Colonic mucosa (tissue), 4 donors: ENCODE results near the gene CELSR3. TPM values are rescaled to one million over a fixed set of nuclear protein-coding genes. Genes with fewer than 3 reads are reported as not detected.
A peak's percentile ranks its signal among the peaks of the same experiment; 100 is the strongest.

Experiments
- DNase-seq: peaks from one replicate; pipeline ENCODE4 v3.0.0-alpha.2; 2020
- H3K27ac ChIP-seq: fragments of 200-600 bp; one replicate; pipeline ENCODE4 v1.8.0; 2021
- H3K27me3 ChIP-seq: fragments of 200-600 bp; one replicate; pipeline ENCODE4 v1.8.0; 2021
- H3K36me3 ChIP-seq: fragments of 200-600 bp; one replicate; pipeline ENCODE4 v1.8.0; 2021
- H3K4me1 ChIP-seq: fragments of 200-600 bp; one replicate; pipeline ENCODE4 v1.8.0; 2021; ENCODE audit warnings: mild to moderate bottlenecking
- H3K4me3 ChIP-seq: fragments of 200-600 bp; one replicate; pipeline ENCODE4 v1.8.0; 2021
- H3K9ac ChIP-seq, 2 donors: one replicate each; pipeline ENCODE4 v1.7.0; 2013; ENCODE audit warnings: control low read depth in 2 of 2, low read depth in 2 of 2, low read length in 2 of 2
- H3K9me3 ChIP-seq: fragments of 200-600 bp; one replicate; pipeline ENCODE4 v1.8.0; 2021
- CTCF ChIP-seq: fragments of 200-600 bp; IDR thresholded peaks from one replicate; pipeline ENCODE4 v1.8.0; 2022; ENCODE audit warnings: antibody characterized with exemption, mild to moderate bottlenecking
- intact Hi-C: fragments of 100-400 bp; cut with DNase I; formaldehyde crosslinking; loops from one replicate; pipeline ENCODE4 v1.14.1; 2022
- total RNA-seq, 2 donors: library from RNA; stranded (reverse); fragmentation: NEBNext Ultra II Directional in 1 of 2; extraction: Animal tissue kit (Norgen Biotek cat#: 25700) in 1 of 2; gene quantifications; one replicate each; pipeline ENCODE4 v1.2.1, GENCODE V29; 2021
- donor health status: healthy.
- donor health status: DM: no; HTN: no; CAD: no.
- donor health status: DM: no; HTN: no; CAD: no.

CELSR3 gene
- total RNA-seq, result 1 to 10 TPM; 1.3 to 2.0 TPM

- no peaks in the 10 kb centered on the region for H3K9me3 ChIP-seq
- intact Hi-C loops, result no loop called here
- peak within 1 kb of the TSS; percentile 61 for H3K27ac ChIP-seq
- peaks cover 9% of the 10 kb centered on the region for H3K4me1 ChIP-seq
- TF ChIP-seq CTCF, result no peak
- peak within 1 kb of the TSS; percentile 60 to 85 for H3K9ac ChIP-seq
- peak within 1 kb of the TSS; percentile 54 for H3K4me3 ChIP-seq
- peaks cover 22% of the 10 kb centered on the region for H3K27me3 ChIP-seq
- H3K36me3 ChIP-seq, result no peaks in the 10 kb centered on the region
- DNase-seq, result peak; percentile 68
These were observed at the start of gene CELSR3 for GRCh38 chr3:48662753-48663488. Gene CELSR3 (minus strand): TSS chr3:48662886. CDS start chr3:48662634, 252 bp downstream.

DNA sequence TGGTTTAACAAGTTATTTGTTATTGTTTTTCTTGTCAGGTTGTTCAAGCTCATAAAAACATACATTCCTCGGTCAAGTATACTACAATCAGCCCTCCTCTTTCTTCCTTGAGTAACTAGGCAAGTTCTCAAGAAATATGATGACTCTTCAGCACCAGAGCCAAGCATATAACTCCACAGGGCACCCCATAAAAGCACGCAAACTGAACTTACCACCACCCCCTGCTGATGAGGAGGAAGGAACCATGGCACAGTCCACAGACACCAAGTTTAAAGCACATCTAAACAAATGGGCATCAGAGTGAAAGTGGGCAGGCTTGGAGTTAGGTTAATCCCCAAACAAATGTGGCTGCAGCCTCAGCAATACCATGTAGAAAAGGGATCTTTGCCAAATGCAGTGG, 49.0 kb upstream of the CELSR3 start:
- no peak for DNase-seq
- Histone ChIP-seq H3K27me3 (no peaks in the 10 kb centered on the region), H3K4me1 (peaks cover 26% of the 10 kb centered on the region), H3K9me3 (no peaks in the 10 kb centered on the region), H3K27ac (no peak overlapping the region), H3K4me3 (no peak overlapping the region), H3K9ac (no peak overlapping the region), H3K36me3 (no peaks in the 10 kb centered on the region)
- intact Hi-C loops, result no loop called here
- TF ChIP-seq CTCF, result no peak

DNA sequence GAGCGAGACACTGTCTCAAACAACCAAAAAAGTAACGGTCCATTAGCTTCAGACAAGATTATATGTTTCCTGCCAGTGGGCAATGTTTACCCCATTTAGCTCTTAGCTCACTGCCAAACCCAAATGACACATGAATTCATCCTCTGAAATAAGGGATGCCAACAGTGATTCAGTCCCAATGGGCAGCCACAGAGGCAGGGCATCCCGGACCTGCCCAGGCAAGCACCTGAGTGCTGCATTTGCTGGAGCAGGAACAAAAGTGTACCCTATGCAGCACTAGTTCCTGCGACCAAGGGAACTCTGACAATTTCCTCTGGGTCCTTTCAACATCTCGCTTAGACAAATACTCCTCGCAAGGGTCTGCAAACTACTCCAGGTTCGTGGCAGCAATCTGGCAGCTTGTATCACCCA, 46.4 kb upstream of the CELSR3 start:
- no peak for TF ChIP-seq CTCF
- peaks cover 14% of the 10 kb centered on the region for H3K4me1 ChIP-seq
- DNase-seq, result no peak
- H3K9me3 ChIP-seq, result no peaks in the 10 kb centered on the region
- intact Hi-C loops, result no loop called here
- H3K9ac ChIP-seq, result peak overlapping the region in 1 of 2 donors; percentile 24
- H3K4me3 ChIP-seq, result no peak overlapping the region
- H3K27ac ChIP-seq, result no peak overlapping the region
- no peaks in the 10 kb centered on the region for H3K36me3 ChIP-seq
- H3K27me3 ChIP-seq, result no peaks in the 10 kb centered on the region

- no peak overlapping the region for H3K27ac ChIP-seq
- H3K4me3 ChIP-seq, result no peak overlapping the region
- peaks cover 8% of the 10 kb centered on the region for H3K4me1 ChIP-seq
- H3K36me3 ChIP-seq, result no peaks in the 10 kb centered on the region
- TF ChIP-seq CTCF, result no peak
- H3K9me3 ChIP-seq, result no peaks in the 10 kb centered on the region
- intact Hi-C loops, result no loop called here
- no peak overlapping the region for H3K9ac ChIP-seq
- no peak for DNase-seq
- H3K27me3 ChIP-seq, result no peaks in the 10 kb centered on the region
These were observed 45.8 kb upstream of the CELSR3 start for GRCh38 chr3:48708481-48708889.

DNA sequence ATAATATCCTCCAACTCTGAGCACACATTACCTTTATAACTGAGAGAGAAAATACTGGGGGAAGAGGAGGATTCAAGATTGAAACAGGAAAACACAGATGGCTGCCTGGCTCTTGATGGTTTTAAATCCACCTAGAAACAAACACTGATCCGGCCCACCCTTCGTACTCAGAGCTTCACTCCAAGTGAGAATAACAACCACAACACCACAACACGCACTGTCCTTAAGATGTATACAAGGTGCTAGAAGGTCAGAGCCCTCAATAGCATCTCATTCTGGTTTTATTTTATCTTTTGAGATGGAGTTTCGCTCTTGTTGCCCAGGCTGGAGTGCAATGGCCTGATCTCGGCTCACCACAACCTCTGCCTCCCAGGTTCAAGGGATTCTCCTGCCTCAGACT, 44.5 kb upstream of the CELSR3 start:
- Histone ChIP-seq H3K4me1 (peaks cover under 1% of the 10 kb centered on the region), H3K9ac (no peak overlapping the region), H3K4me3 (no peak overlapping the region), H3K27ac (no peak overlapping the region), H3K27me3 (no peaks in the 10 kb centered on the region), H3K9me3 (no peaks in the 10 kb centered on the region), H3K36me3 (no peaks in the 10 kb centered on the region)
- no peak for TF ChIP-seq CTCF
- intact Hi-C loops, result no loop called here
- DNase-seq, result no peak
